Measurements from ENCODE around the gene PROB1.

PROB1 gene

GRCh38 chr5:139390639-139391569 is 4.0 kb downstream of the PROB1 start:
- TF ChIP-seq CTCF (conservative IDR thresholded peaks at IDR 0.05) (no peak), ZFX (IDR thresholded peaks at IDR 0.05) (no peak)
- H3K27ac ChIP-seq, result no peak overlapping the region; the same call in 1 of the 2 replicates

GRCh38 chr5:139389701-139390638 is 4.9 kb downstream of the PROB1 start, which contains the start of gene MZB1:
Gene MZB1 (minus strand): TSS chr5:139389913. CDS start chr5:139389856, 57 bp downstream.
- peak within 1 kb of the TSS; percentile 88 for H3K27ac ChIP-seq
- TF ChIP-seq ZFX (IDR thresholded peaks at IDR 0.05) (no peak), CTCF (conservative IDR thresholded peaks at IDR 0.05) (no peak)

- peak overlapping the region; percentile 88 for H3K27ac ChIP-seq
- no peak for TF ChIP-seq ZFX (IDR thresholded peaks at IDR 0.05)
- TF ChIP-seq CTCF (conservative IDR thresholded peaks at IDR 0.05), result no peak
These were observed 6.6 kb downstream of the PROB1 start for GRCh38 chr5:139388198-139388821.

DNA sequence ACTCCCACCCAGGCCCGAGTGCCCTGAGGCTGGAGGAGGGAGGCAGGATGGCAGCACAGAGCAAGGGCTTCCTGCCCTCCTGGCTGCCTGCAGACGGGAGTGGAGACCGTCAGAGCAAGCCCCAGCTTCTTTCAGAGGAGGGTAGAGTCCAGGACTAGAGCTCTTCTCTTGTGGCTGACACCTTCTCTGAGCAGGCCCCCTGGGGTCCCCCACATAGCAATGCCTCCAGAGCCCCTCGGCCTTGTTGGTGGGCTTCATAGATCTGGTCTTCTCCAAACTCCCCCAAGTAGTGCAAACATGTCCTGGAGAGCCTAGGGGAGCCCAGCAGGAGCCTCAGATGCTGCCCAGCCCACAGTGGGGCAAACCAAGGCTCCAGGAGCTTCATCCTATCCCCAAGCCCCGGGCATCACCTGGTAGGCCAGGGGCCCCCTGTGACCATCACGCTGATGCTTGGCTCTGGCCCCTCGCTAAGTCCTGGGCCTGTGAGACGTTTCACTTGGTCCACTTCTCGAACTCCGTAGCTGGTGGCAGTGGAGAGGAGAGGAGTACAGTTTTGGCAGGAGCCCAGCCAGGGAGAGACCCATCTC is 7.2 kb downstream of the PROB1 start:
- TF ChIP-seq ZFX (IDR thresholded peaks at IDR 0.05) (no peak), CTCF (conservative IDR thresholded peaks at IDR 0.05) (no peak)
- peak overlapping the region; percentile 88 for H3K27ac ChIP-seq

DNA sequence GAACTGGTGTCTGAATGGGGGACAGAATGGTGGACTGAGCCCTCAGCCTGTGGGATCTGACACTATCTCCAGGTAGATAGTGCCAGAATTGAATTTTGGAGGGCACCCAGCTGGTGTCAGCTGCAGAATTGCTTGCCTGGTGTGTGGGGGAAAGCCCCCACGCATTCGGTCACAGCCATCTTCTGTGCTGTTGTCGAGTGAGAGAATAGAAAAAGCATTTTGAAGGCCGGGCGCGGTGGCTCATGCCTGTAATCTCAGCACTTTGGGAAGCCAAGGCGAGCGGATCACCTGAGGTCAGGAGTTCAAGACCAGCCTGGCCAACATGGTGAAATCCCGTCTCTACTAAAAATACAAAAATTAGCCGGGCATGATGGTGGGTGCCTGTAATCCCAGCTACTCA is 7.9 kb downstream of the PROB1 start:
- peak overlapping the region; percentile 88 for H3K27ac ChIP-seq

GRCh38 chr5:139386050-139386438 is 8.9 kb downstream of the PROB1 start:
- H3K27ac ChIP-seq, result no peak overlapping the region
- TF ChIP-seq ZFX (IDR thresholded peaks at IDR 0.05) (no peak), CTCF (conservative IDR thresholded peaks at IDR 0.05) (no peak)

Measured in C4-2B (cell line).